SK-N-SH treated with all-trans-retinoic acid at 6 μM for 48 hours (cell line): ENCODE measurements around the gene CAPN12.

ENCODE experiments used
- ARNTL ChIP-seq: fragments of 450-650 bp; formaldehyde crosslinking; IDR thresholded peaks from 2 replicates; pipeline ENCODE4 v1.5.0; 2020; ENCODE audit warnings: low read depth, mild to moderate bottlenecking, moderate library complexity, borderline replicate concordance
- BACH2 ChIP-seq: fragments of 250-450 bp; sonication (Bioruptor Pico); IDR thresholded peaks from 2 replicates; pipeline ENCODE4 v1.9.0; 2021; ENCODE audit warnings: mild to moderate bottlenecking, borderline replicate concordance
- CREB5 ChIP-seq: fragments of 250-450 bp; sonication (Bioruptor Pico); IDR thresholded peaks from 2 replicates; pipeline ENCODE4 v1.5.1; 2020; ENCODE audit warnings: low read depth, mild to moderate bottlenecking, moderate library complexity
- ESRRG ChIP-seq: fragments of 250-450 bp; sonication (Bioruptor Pico); IDR thresholded peaks from 2 replicates; pipeline ENCODE4 v1.6.1; 2021; ENCODE audit warnings: mild to moderate bottlenecking
- POU6F1 ChIP-seq: fragments of 250-450 bp; sonication (Bioruptor Pico); IDR thresholded peaks from 2 replicates; pipeline ENCODE4 v1.8.0; 2021; ENCODE audit warnings: low read depth, mild to moderate bottlenecking, moderate library complexity, borderline replicate concordance
- RARB ChIP-seq: fragments of 250-450 bp; sonication (Bioruptor Pico); IDR thresholded peaks from 2 replicates; pipeline ENCODE4 v1.8.0; 2021; ENCODE audit warnings: mild to moderate bottlenecking, moderate library complexity
- TCF4 ChIP-seq: fragments of 250-450 bp; sonication (Bioruptor Pico); IDR thresholded peaks from 2 replicates; pipeline ENCODE4 v1.8.0; 2021; ENCODE audit warnings: mild to moderate bottlenecking, moderate library complexity, borderline replicate concordance
- ZC3H10 ChIP-seq: fragments of 250-450 bp; sonication (Bioruptor Pico); IDR thresholded peaks from 2 replicates; pipeline ENCODE4 v1.5.1; 2021; ENCODE audit warnings: mild to moderate bottlenecking, moderate library complexity
- ZFP30 ChIP-seq: fragments of 450-650 bp; formaldehyde crosslinking; IDR thresholded peaks from 2 replicates; pipeline ENCODE4 v1.5.0; 2022; ENCODE audit warnings: mild to moderate bottlenecking, moderate library complexity
- ZNF565 ChIP-seq: fragments of 450-650 bp; formaldehyde crosslinking; conservative IDR thresholded peaks from 2 replicates; pipeline ENCODE4 v1.5.0; 2020; ENCODE audit warnings: low read depth, mild to moderate bottlenecking, moderate library complexity
- ZNF8 ChIP-seq: fragments of 450-650 bp; formaldehyde crosslinking; IDR thresholded peaks from 2 replicates; pipeline ENCODE4 v1.5.0; 2020; ENCODE audit warnings: mild to moderate bottlenecking, moderate library complexity

- no peak for TF ChIP-seq ZNF8 (CRISPR knock-in tag)
- TF ChIP-seq ZFP30 = no peak
- no peak for TF ChIP-seq ESRRG (CRISPR knock-in tag)
- TF ChIP-seq ARNTL (CRISPR knock-in tag) = no peak
- no peak for TF ChIP-seq BACH2 (CRISPR knock-in tag)
- no peak for TF ChIP-seq ZC3H10 (CRISPR knock-in tag)
- no peak for TF ChIP-seq TCF4 (CRISPR knock-in tag)
- no peak for TF ChIP-seq POU6F1
- TF ChIP-seq CREB5 (CRISPR knock-in tag) = no peak
- no peak for TF ChIP-seq ZNF565 (CRISPR knock-in tag)
- TF ChIP-seq RARB (CRISPR knock-in tag) = no peak
Measured at GRCh38 chr19:38687837-38688378, 56.4 kb downstream of the CAPN12 start.
